MM.1S (cell line): ENCODE data around the gene ADD2.

Experiments used
- DNase-seq: peaks from one replicate; pipeline ENCODE4 v3.0.0-alpha.2; 2015
- H2AFZ ChIP-seq: fragments of 300-600 bp; sonication (generic); 2 replicates; pipeline ENCODE4 v1.6.0; 2016; ENCODE audit warnings: antibody characterized with exemption, low read length
- H3F3A ChIP-seq: fragments of 300-600 bp; sonication (generic); 2 replicates; pipeline ENCODE4 v1.6.1; 2016; ENCODE audit warnings: mild to moderate bottlenecking, antibody characterized with exemption, low read length, moderate library complexity, mixed read lengths; ENCODE audit not compliant: insufficient read depth
- H3K27ac ChIP-seq: fragments of 300-600 bp; sonication (generic); 2 replicates; pipeline ENCODE4 v1.5.1; 2016; ENCODE audit warnings: mild to moderate bottlenecking, low read length
- H3K27me3 ChIP-seq: fragments of 300-600 bp; sonication (generic); replicated peaks from 2 replicates; pipeline ENCODE4 v1.6.0; 2016; ENCODE audit warnings: low read length; ENCODE audit not compliant: insufficient read depth
- H3K36me3 ChIP-seq: fragments of 300-600 bp; sonication (generic); replicated peaks from 2 replicates; pipeline ENCODE4 v1.6.1; 2016; ENCODE audit warnings: mild to moderate bottlenecking, low read length, mixed read lengths; ENCODE audit not compliant: insufficient read depth
- H3K4me1 ChIP-seq: fragments of 300-600 bp; sonication (generic); 2 replicates; pipeline ENCODE4 v1.6.1; 2016; ENCODE audit warnings: low read length, mixed read lengths
- H3K4me2 ChIP-seq: fragments of 300-600 bp; sonication (generic); 2 replicates; pipeline ENCODE4 v1.6.0; 2016; ENCODE audit warnings: low read depth, low read length
- H3K4me3 ChIP-seq: fragments of 300-600 bp; sonication (generic); 2 replicates; pipeline ENCODE4 v1.5.1; 2016; ENCODE audit warnings: low read length, mixed read lengths
- H3K79me2 ChIP-seq: fragments of 300-600 bp; sonication (generic); 2 replicates; pipeline ENCODE4 v1.6.1; 2016; ENCODE audit warnings: mixed run types, low read length, mixed read lengths
- H3K9ac ChIP-seq: fragments of 300-600 bp; sonication (generic); 2 replicates; pipeline ENCODE4 v1.6.1; 2016; ENCODE audit warnings: low read length, mixed read lengths
- H3K9me2 ChIP-seq: fragments of 300-600 bp; sonication (generic); replicated peaks from 2 replicates; pipeline ENCODE4 v1.6.1; 2016; ENCODE audit warnings: mild to moderate bottlenecking, low read length, mixed read lengths; ENCODE audit not compliant: insufficient read depth
- H3K9me3 ChIP-seq: fragments of 300-600 bp; sonication (generic); replicated peaks from 2 replicates; pipeline ENCODE4 v1.6.1; 2016; ENCODE audit warnings: mild to moderate bottlenecking, low read length, mixed read lengths; ENCODE audit not compliant: insufficient read depth
- H4K20me1 ChIP-seq: fragments of 300-600 bp; sonication (generic); 2 replicates; pipeline ENCODE4 v1.6.1; 2016; ENCODE audit warnings: mild to moderate bottlenecking, low read length, moderate library complexity, mixed read lengths; ENCODE audit not compliant: insufficient read depth
- EZH2 ChIP-seq: fragments of 300-600 bp; sonication (generic); optimal IDR thresholded peaks from 2 replicates; pipeline ENCODE3; 2017; ENCODE audit warnings: low read depth, mild to moderate bottlenecking, antibody characterized with exemption, low read length, mixed read lengths
- EZH2phosphoT487 ChIP-seq: fragments of 300-600 bp; sonication (generic); IDR thresholded peaks from 2 replicates; pipeline ENCODE4 v1.6.1; 2018; ENCODE audit warnings: antibody characterized with exemption, low read length
- TF ChIP-seq, protein P1 (sequence below): fragments of 300-600 bp; sonication (generic); IDR thresholded peaks from 2 replicates; pipeline ENCODE4 v1.5.1; 2016; ENCODE audit warnings: antibody characterized with exemption, low read length, mixed read lengths

The ADD2 gene

DNA sequence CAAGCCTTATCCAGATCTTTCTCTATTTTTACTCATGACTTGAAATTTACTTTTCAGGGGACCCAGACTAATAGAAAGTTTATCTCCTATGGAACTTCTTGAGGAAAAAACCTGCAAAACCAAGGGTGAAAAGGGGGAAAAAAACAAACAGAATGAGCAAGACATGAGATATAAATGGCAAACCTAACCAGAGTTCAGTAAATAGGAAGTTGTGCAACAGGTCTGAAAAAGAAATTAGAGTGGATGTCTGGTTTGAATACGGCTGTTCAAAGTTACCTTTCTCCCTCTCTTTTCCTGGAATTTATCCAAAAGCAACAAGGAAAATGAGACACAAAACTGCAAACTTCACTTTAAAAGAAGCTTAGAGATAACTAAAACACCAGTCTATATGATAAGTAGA lies 135.6 kb downstream of the ADD2 start:
- no peaks in the 10 kb centered on the region for H3K79me2 ChIP-seq
- H3K36me3 ChIP-seq = no peaks in the 10 kb centered on the region
- no peaks in the 10 kb centered on the region for H3K9me3 ChIP-seq
- no peaks in the 10 kb centered on the region for H4K20me1 ChIP-seq
- no peak for TF ChIP-seq EZH2phosphoT487
- no peak for TF ChIP-seq EZH2
- TF ChIP-seq, protein P1, sequence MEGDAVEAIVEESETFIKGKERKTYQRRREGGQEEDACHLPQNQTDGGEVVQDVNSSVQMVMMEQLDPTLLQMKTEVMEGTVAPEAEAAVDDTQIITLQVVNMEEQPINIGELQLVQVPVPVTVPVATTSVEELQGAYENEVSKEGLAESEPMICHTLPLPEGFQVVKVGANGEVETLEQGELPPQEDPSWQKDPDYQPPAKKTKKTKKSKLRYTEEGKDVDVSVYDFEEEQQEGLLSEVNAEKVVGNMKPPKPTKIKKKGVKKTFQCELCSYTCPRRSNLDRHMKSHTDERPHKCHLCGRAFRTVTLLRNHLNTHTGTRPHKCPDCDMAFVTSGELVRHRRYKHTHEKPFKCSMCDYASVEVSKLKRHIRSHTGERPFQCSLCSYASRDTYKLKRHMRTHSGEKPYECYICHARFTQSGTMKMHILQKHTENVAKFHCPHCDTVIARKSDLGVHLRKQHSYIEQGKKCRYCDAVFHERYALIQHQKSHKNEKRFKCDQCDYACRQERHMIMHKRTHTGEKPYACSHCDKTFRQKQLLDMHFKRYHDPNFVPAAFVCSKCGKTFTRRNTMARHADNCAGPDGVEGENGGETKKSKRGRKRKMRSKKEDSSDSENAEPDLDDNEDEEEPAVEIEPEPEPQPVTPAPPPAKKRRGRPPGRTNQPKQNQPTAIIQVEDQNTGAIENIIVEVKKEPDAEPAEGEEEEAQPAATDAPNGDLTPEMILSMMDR = no peak
- no peak overlapping the region for H3K9ac ChIP-seq
- no peaks in the 10 kb centered on the region for H3F3A ChIP-seq
- no peak overlapping the region for H2AFZ ChIP-seq
- no peak overlapping the region for H3K4me3 ChIP-seq
- no peak overlapping the region for H3K27ac ChIP-seq
- H3K27me3 ChIP-seq = no peaks in the 10 kb centered on the region
- H3K4me1 ChIP-seq = no peaks in the 10 kb centered on the region
- DNase-seq = no peak
- no peaks in the 10 kb centered on the region for H3K9me2 ChIP-seq
- H3K4me2 ChIP-seq = no peak overlapping the region

DNA sequence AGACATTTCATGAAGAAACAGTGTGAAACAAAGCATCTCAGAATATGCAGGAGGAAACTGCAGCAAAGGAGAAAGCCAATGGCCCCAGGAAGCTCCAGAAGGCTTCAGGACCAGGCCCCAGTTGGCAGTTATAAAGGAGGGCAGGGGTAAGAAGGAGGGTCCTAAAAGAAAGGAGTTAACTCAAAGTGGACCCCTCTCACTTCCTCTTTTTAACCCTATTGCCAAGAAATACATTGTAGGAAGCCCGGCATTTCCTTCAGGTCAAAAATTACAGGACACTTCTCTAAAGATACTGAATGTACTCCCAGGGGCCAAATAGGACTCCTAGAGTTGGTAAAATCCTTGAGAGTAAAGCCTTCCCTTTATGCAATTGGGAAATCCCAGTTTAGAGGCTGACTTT lies 137.2 kb downstream of the ADD2 start:
- Histone ChIP-seq H2AFZ (no peak overlapping the region), H4K20me1 (no peaks in the 10 kb centered on the region), H3K4me2 (no peak overlapping the region), H3K36me3 (no peaks in the 10 kb centered on the region), H3K79me2 (no peaks in the 10 kb centered on the region), H3K9ac (no peak overlapping the region), H3K4me3 (no peak overlapping the region), H3F3A (no peaks in the 10 kb centered on the region), H3K4me1 (0 out of 2 replicates have a peak, but pooled peaks cover 8% of the 10 kb centered on the region), H3K27ac (no peak overlapping the region), H3K9me2 (no peaks in the 10 kb centered on the region), H3K9me3 (no peaks in the 10 kb centered on the region), H3K27me3 (no peaks in the 10 kb centered on the region)
- DNase-seq = no peak
- TF ChIP-seq, protein P1 = no peak
- TF ChIP-seq EZH2phosphoT487 (no peak), EZH2 (no peak)

DNA sequence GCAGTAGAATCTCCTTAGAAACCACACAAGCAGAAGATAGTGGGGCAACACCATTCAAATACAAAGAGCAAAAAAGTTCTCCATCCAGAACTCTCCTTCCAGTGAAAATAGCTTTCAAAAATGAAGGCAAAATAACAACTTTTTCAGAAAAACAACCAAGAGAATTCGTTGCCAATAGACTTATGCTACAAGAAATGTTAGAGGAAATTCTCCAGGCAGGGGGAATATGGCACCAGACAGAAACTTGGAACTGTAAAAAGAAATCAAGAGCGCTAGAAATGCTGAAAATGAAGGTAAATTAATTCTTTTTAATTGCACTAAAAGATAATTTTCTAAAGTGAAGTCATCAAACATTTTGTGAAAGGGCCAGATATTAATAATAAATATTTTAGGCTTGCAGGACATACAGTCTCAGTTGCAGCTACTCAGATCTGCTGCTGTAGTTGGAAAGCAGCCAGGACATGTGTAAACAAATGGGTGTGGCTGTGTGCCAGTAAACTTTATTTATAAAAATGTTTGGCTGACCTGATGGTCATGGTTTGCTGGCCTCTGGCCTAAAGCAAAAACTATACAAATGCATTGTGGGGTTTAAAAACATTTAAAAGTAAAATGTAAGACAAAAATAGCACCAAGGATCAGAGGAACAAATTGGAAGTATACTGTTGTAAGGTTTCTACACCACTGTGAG lies 140.6 kb downstream of the ADD2 start:
- no peaks in the 10 kb centered on the region for H3K27me3 ChIP-seq
- no peaks in the 10 kb centered on the region for H3K9me2 ChIP-seq
- no peak overlapping the region for H3K27ac ChIP-seq
- H4K20me1 ChIP-seq = no peaks in the 10 kb centered on the region
- peak; percentile 20 for DNase-seq
- peak overlapping the region; percentile 14; the same call in 1 of the 2 replicates for H3K4me2 ChIP-seq
- 0 out of 2 replicates have a peak, but pooled peaks cover 8% of the 10 kb centered on the region for H3K4me1 ChIP-seq
- H3K9ac ChIP-seq = no peak overlapping the region
- TF ChIP-seq EZH2phosphoT487 (no peak), EZH2 (no peak)
- TF ChIP-seq, protein P1 = no peak
- H3F3A ChIP-seq = no peaks in the 10 kb centered on the region
- no peaks in the 10 kb centered on the region for H3K79me2 ChIP-seq
- H2AFZ ChIP-seq = no peak overlapping the region
- no peaks in the 10 kb centered on the region for H3K36me3 ChIP-seq
- no peaks in the 10 kb centered on the region for H3K9me3 ChIP-seq
- no peak overlapping the region for H3K4me3 ChIP-seq
